ENCODE data around the gene PCBP2. TPM values are rescaled to one million over a fixed set of nuclear protein-coding genes. Genes with fewer than 3 reads are reported as not detected.

Gene PCBP2
- total RNA-seq, 1 donor from 2014 or later: 1,084 TPM

DNA sequence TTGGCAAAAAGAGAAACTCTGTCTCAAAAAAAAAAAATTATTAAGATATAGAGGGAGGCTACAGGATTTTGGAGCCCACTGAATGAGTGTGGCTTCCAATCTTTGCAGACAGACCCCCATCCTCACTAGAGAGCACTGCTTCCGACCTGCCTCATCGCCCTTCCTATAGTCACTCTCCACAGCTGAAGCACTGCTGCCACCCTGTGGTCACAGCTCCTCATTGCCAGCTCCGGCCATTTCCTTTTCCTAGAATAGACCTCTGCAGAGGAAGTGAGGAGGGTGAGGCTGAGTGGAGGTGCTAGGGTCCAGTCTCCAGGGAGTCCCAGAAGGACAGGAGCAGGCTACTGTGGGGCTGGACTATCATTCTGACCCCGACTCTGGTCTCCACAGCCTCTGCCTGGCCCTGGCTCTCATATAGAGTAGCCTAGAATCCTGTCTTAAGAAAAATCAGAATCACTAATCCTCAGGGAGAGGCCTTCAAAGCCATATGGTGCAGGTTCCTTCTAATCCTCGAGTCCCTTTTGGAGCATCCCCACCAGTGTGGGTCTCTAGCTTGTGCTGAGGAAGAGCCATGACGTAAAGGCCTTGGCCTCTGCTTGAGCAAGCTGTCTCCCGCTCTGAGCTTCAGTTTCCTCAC lies 56.8 kb downstream of the PCBP2 start:
- TF ChIP-seq, protein P1, sequence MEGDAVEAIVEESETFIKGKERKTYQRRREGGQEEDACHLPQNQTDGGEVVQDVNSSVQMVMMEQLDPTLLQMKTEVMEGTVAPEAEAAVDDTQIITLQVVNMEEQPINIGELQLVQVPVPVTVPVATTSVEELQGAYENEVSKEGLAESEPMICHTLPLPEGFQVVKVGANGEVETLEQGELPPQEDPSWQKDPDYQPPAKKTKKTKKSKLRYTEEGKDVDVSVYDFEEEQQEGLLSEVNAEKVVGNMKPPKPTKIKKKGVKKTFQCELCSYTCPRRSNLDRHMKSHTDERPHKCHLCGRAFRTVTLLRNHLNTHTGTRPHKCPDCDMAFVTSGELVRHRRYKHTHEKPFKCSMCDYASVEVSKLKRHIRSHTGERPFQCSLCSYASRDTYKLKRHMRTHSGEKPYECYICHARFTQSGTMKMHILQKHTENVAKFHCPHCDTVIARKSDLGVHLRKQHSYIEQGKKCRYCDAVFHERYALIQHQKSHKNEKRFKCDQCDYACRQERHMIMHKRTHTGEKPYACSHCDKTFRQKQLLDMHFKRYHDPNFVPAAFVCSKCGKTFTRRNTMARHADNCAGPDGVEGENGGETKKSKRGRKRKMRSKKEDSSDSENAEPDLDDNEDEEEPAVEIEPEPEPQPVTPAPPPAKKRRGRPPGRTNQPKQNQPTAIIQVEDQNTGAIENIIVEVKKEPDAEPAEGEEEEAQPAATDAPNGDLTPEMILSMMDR (IDR thresholded peaks at IDR 0.05; ENCODE audit: unreplicated experiment): peak; percentile 63
- Mint-ChIP-seq H3K4me1 (ENCODE audit: unreplicated experiment) (peaks cover 8% of the 10 kb centered on the region), H3K27ac (ENCODE audit: unreplicated experiment) (peak overlapping the region; percentile 82), H3K27me3 (ENCODE audit: unreplicated experiment) (peaks cover 17% of the 10 kb centered on the region), H3K36me3 (ENCODE audit: low read depth, unreplicated experiment) (peaks cover 38% of the 10 kb centered on the region), H3K4me3 (ENCODE audit: unreplicated experiment) (no peak overlapping the region), H3K9me3 (ENCODE audit: unreplicated experiment) (no peaks in the 10 kb centered on the region)
- DNase-seq (ENCODE audit: low spot score): peak; percentile 93

DNA sequence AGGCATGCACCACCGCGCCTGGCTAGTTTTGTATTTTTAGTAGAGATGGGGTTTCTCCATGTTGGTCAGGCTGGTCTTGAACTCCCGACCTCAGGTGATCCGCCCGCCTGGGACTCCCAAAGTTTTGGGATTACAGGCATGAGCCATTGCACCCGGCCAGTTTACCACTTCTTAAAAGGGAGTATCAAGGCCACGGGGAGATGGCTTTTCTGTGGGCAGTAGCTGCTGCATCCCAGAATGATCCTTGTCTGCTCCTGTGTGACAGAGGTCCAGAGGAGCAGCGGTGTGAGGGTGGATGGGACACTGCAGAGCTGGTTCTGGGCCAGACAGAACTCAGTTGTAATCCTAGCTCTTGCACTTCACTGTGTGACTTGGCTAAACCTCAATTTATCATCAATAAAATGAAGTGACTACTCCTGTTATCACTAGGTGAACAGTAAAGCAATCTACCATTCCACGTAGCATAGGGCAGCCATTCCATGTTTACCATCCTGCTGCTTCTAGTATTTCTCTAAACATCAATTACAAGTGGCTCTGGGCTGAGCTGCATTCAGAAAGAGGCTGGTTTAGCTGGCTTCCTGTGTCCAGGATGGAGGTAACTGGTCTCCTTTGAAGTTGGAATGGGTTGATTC lies 58.4 kb downstream of the PCBP2 start:
- TF ChIP-seq, protein P1 (IDR thresholded peaks at IDR 0.05; ENCODE audit: unreplicated experiment): no peak
- H3K36me3 Mint-ChIP-seq (ENCODE audit: low read depth, unreplicated experiment): peaks cover 39% of the 10 kb centered on the region
- peaks cover 10% of the 10 kb centered on the region for H3K4me1 Mint-ChIP-seq (ENCODE audit: unreplicated experiment)
- H3K27me3 Mint-ChIP-seq (ENCODE audit: unreplicated experiment): peaks cover 11% of the 10 kb centered on the region
- no peak overlapping the region for H3K4me3 Mint-ChIP-seq (ENCODE audit: unreplicated experiment)
- H3K9me3 Mint-ChIP-seq (ENCODE audit: unreplicated experiment): no peaks in the 10 kb centered on the region
- no peak for DNase-seq (ENCODE audit: low spot score)
- no peak overlapping the region for H3K27ac Mint-ChIP-seq (ENCODE audit: unreplicated experiment)

DNA sequence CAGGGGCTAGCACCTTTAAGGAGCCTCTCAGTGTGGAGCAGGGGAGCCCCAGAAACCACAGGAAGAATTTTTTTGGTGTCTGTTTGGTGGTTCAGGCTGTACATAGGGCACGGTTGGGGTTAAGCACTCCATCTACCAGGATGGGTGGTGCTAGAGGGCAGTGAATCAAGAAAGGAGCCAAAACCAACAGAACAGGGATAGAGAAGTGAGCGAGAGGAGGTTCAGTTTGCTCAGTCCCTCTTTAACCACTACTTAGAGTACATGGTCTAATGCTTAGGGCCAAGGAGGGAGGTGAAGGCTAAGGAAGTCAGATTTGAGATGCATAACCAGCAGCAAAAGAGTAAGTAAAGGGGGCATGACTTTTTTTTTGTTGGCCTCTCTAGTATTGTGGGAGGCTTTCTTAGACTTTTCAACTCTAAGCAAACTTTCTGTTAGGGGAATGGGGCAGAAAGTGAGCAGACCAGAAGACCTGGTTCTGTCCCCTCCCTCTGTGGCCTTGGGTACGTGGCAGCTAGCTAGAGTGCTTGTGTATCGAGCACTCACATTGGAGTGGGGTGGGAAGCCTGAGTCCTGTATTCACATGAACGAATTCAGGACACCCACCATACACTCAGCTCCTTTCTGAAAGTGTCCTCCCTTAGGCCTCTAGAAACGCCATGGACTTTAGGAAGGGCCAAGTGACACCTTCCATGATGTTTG lies 62.0 kb downstream of the PCBP2 start:
- Mint-ChIP-seq H3K4me1 (ENCODE audit: unreplicated experiment) (peaks cover 22% of the 10 kb centered on the region), H3K27me3 (ENCODE audit: unreplicated experiment) (peaks cover 2% of the 10 kb centered on the region), H3K9me3 (ENCODE audit: unreplicated experiment) (no peaks in the 10 kb centered on the region), H3K27ac (ENCODE audit: unreplicated experiment) (no peak overlapping the region), H3K4me3 (ENCODE audit: unreplicated experiment) (peak overlapping the region; percentile 22), H3K36me3 (ENCODE audit: low read depth, unreplicated experiment) (peaks cover 47% of the 10 kb centered on the region)
- TF ChIP-seq, protein P1 (IDR thresholded peaks at IDR 0.05; ENCODE audit: unreplicated experiment): no peak
- DNase-seq (ENCODE audit: low spot score): no peak

DNA sequence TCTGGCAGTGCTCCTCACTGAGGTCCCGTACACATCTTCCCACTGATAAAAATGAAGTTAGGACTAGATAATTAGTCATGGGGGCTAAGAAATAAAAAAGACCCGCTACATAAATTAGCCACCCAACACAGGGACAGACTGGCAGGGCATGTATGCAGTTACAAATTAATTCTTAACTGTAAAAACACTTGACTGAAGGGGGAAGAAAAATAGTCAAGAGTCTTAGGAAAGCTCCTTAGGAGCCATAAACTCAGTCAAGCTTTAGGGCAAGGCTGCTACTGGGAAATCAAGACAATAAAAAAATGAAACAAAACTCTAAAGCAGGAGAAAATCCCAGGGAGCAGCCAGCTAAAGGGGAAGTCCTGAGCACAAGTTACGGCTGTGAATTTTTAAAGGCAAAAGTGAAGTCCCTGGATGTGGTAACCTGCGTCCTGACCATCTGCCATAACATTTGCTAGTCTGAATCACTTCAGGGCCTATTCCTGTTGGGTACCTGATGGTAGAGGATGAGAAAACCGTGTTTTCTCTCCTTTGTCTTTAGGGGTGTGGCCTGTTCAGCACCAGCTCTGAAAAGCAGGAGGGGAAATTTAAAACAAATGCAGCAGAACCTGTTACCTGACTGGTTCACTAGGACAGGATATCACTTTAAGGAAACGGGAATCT lies 62.9 kb downstream of the PCBP2 start:
- Mint-ChIP-seq H3K4me1 (ENCODE audit: unreplicated experiment) (peaks cover 18% of the 10 kb centered on the region), H3K4me3 (ENCODE audit: unreplicated experiment) (peak overlapping the region; percentile 54), H3K9me3 (ENCODE audit: unreplicated experiment) (no peaks in the 10 kb centered on the region), H3K36me3 (ENCODE audit: low read depth, unreplicated experiment) (peaks cover 47% of the 10 kb centered on the region), H3K27me3 (ENCODE audit: unreplicated experiment) (peaks cover 2% of the 10 kb centered on the region), H3K27ac (ENCODE audit: unreplicated experiment) (peak overlapping the region; percentile 25)
- no peak for DNase-seq (ENCODE audit: low spot score)
- TF ChIP-seq, protein P1 (IDR thresholded peaks at IDR 0.05; ENCODE audit: unreplicated experiment): no peak
